Uterus (tissue), 4 donors: ENCODE results near the gene OR11L1. TPM values are rescaled to one million over a fixed set of nuclear protein-coding genes. Genes with fewer than 3 reads are reported as not detected.

ENCODE experiments used
- DNase-seq, 2 donors: peaks; one replicate each; pipeline ENCODE4 v3.0.0-alpha.2; 2019 to 2020
- H3K27ac ChIP-seq, 2 donors: fragments of 200-600 bp; sonication (generic); 1 replicate in 1 of 2; 2 replicates in 1 of 2; pipeline ENCODE4 v1.5.1; 2016 to 2018
- H3K27me3 ChIP-seq, 2 donors: fragments of 200-600 bp; sonication (generic); one replicate each; pipeline ENCODE4 v1.5.1; 2018 to 2019; ENCODE audit warnings: control low read depth in 1 of 2
- H3K36me3 ChIP-seq, 2 donors: fragments of 200-600 bp; sonication (generic); one replicate each; pipeline ENCODE4 v1.5.1; 2019; ENCODE audit warnings: control low read depth in 1 of 2
- H3K4me1 ChIP-seq, 2 donors: fragments of 200-600 bp; sonication (generic); one replicate each; pipeline ENCODE4 v1.5.1; 2018 to 2019; ENCODE audit warnings: control low read depth in 1 of 2
- H3K4me3 ChIP-seq, 2 donors: fragments of 200-600 bp; sonication (generic); 1 replicate in 1 of 2; 2 replicates in 1 of 2; pipeline ENCODE4 v1.5.1; 2018 to 2019; ENCODE audit warnings: mild to moderate bottlenecking in 1 of 2
- H3K9me3 ChIP-seq, 2 donors: fragments of 200-600 bp; sonication (generic); one replicate each; pipeline ENCODE4 v1.5.1; 2019; ENCODE audit warnings: control low read depth in 1 of 2
- CTCF ChIP-seq, 4 experiments: fragments of 200-600 bp in 2 of 4; fragments of 450-650 bp in 2 of 4; sonication (generic) in 2 of 4; IDR thresholded peaks; one replicate each; pipeline ENCODE4 v1.5.1; 2016 to 2019; ENCODE audit warnings: antibody characterized with exemption in 4 of 4, mild to moderate bottlenecking in 2 of 4, moderate library complexity in 1 of 4
- POLR2A ChIP-seq, 2 donors: fragments of 450-650 bp; IDR thresholded peaks; one replicate each; pipeline ENCODE4 v1.6.1; 2016; ENCODE audit warnings: antibody characterized with exemption in 2 of 2, mild to moderate bottlenecking in 1 of 2, moderate library complexity in 1 of 2
- intact Hi-C: fragments of 100-400 bp; cut with DNase I; formaldehyde crosslinking; loops from one replicate; pipeline ENCODE4 v1.15.1; 2023; ENCODE audit warnings: low total_unique reads
- total RNA-seq, 4 donors: library from RNA; depleted of rRNA in 3 of 4; stranded (reverse); fragments of >200 nt in 3 of 4; gene quantifications; one replicate each; pipeline versions ENCODE4 v1.1.0 to v1.2.4, GENCODE V29; 2014 to 2023
- donor health status: DM: yes; HTN: yes; CAD: no.

Gene OR11L1
- total RNA-seq = not detected

- Histone ChIP-seq H3K27ac (no peak within 1 kb of the TSS), H3K27me3 (no peaks in the 10 kb centered on the region), H3K9me3 (no peaks in the 10 kb centered on the region), H3K4me1 (no peaks in the 10 kb centered on the region), H3K36me3 (no peaks in the 10 kb centered on the region), H3K4me3 (no peak within 1 kb of the TSS)
- TF ChIP-seq POLR2A (IDR thresholded peaks at IDR 0.05) (no peak), CTCF (IDR thresholded peaks at IDR 0.05) (no peak)
- intact Hi-C loops = no loop called here
- no peak for DNase-seq
Measured at GRCh38 chr1:247841796-247842195, at the start of gene OR11L1. Gene OR11L1, minus strand, starts transcription at chr1:247841896. Its CDS starts 0 bp downstream, at chr1:247841896.

GRCh38 chr1:247884797-247885413, 43.2 kb upstream of the OR11L1 start:
- intact Hi-C loops = no loop called here
- H3K36me3 ChIP-seq = no peaks in the 10 kb centered on the region
- H3K4me1 ChIP-seq = no peaks in the 10 kb centered on the region
- H3K9me3 ChIP-seq = no peaks in the 10 kb centered on the region
- H3K27ac ChIP-seq = no peak overlapping the region
- TF ChIP-seq CTCF (IDR thresholded peaks at IDR 0.05) (no peak), POLR2A (IDR thresholded peaks at IDR 0.05) (no peak)
- H3K27me3 ChIP-seq = no peaks in the 10 kb centered on the region
- H3K4me3 ChIP-seq = no peak overlapping the region
- DNase-seq = no peak

GRCh38 chr1:247883346-247883745, 41.6 kb upstream of the OR11L1 start:
- intact Hi-C loops = no loop called here
- Histone ChIP-seq H3K27ac (no peak overlapping the region), H3K36me3 (no peaks in the 10 kb centered on the region), H3K9me3 (no peaks in the 10 kb centered on the region), H3K4me1 (no peaks in the 10 kb centered on the region), H3K4me3 (no peak overlapping the region), H3K27me3 (no peaks in the 10 kb centered on the region)
- no peak for DNase-seq
- TF ChIP-seq POLR2A (IDR thresholded peaks at IDR 0.05) (no peak), CTCF (IDR thresholded peaks at IDR 0.05) (no peak)

- Histone ChIP-seq H3K4me1 (no peaks in the 10 kb centered on the region), H3K36me3 (no peaks in the 10 kb centered on the region), H3K27me3 (no peaks in the 10 kb centered on the region), H3K27ac (no peak overlapping the region), H3K9me3 (no peaks in the 10 kb centered on the region), H3K4me3 (no peak overlapping the region)
- no peak for TF ChIP-seq CTCF (IDR thresholded peaks at IDR 0.05)
- no peak for TF ChIP-seq POLR2A (IDR thresholded peaks at IDR 0.05)
- no peak for DNase-seq
- intact Hi-C loops = no loop called here
Measured at GRCh38 chr1:247865416-247865815, 23.7 kb upstream of the OR11L1 start.

- no peak for DNase-seq
- Histone ChIP-seq H3K9me3 (no peaks in the 10 kb centered on the region), H3K36me3 (no peaks in the 10 kb centered on the region), H3K27ac (no peak overlapping the region), H3K4me3 (no peak overlapping the region), H3K4me1 (no peaks in the 10 kb centered on the region), H3K27me3 (no peaks in the 10 kb centered on the region)
- intact Hi-C loops = no loop called here
- TF ChIP-seq POLR2A (IDR thresholded peaks at IDR 0.05) = no peak
- no peak for TF ChIP-seq CTCF (IDR thresholded peaks at IDR 0.05)
Measured at GRCh38 chr1:247864644-247865043, 22.9 kb upstream of the OR11L1 start.
